Central memory CD8-positive, alpha-beta T cell (primary cell): ENCODE measurements around the gene GFOD1.
"Not testable (repeated sequence)": the region's sequence is repeated elsewhere in the genome, so short reads cannot be mapped to it uniquely, and the experiment has no call there.

Source experiments
- ATAC-seq: fragments of 150-1000 bp; cut with Tn5 transposase; replicated peaks from 2 replicates; pipeline ENCODE4 v1.10.0; 2022; ENCODE audit warnings: mild to moderate bottlenecking, moderate FRiP score, moderate number of reproducible peaks; ENCODE audit not compliant: poor library complexity, severe bottlenecking; ENCODE audit errors: extremely low read depth
- DNase-seq, 2 donors: peaks; one replicate each; pipeline ENCODE4 v3.0.0; 2021; ENCODE audit warnings: low spot score in 2 of 2
- H3K27ac Mint-ChIP-seq: one replicate; pipeline ENCODE4 v1.8.0; 2022; ENCODE audit warnings: low read depth, mild to moderate bottlenecking, moderate library complexity, mixed read lengths
- H3K27me3 Mint-ChIP-seq: one replicate; pipeline ENCODE4 v1.8.0; 2022; ENCODE audit warnings: mixed read lengths
- H3K36me3 Mint-ChIP-seq: one replicate; pipeline ENCODE4 v1.8.0; 2022; ENCODE audit warnings: mild to moderate bottlenecking, moderate library complexity, mixed read lengths; ENCODE audit not compliant: insufficient read depth
- H3K4me1 Mint-ChIP-seq: one replicate; pipeline ENCODE4 v1.8.0; 2022; ENCODE audit warnings: mixed read lengths
- H3K4me3 Mint-ChIP-seq: one replicate; pipeline ENCODE4 v1.8.0; 2022; ENCODE audit warnings: mild to moderate bottlenecking, moderate library complexity, mixed read lengths
- H3K9me3 Mint-ChIP-seq: one replicate; pipeline ENCODE4 v1.8.0; 2022; ENCODE audit warnings: mixed read lengths

GFOD1 gene

DNA sequence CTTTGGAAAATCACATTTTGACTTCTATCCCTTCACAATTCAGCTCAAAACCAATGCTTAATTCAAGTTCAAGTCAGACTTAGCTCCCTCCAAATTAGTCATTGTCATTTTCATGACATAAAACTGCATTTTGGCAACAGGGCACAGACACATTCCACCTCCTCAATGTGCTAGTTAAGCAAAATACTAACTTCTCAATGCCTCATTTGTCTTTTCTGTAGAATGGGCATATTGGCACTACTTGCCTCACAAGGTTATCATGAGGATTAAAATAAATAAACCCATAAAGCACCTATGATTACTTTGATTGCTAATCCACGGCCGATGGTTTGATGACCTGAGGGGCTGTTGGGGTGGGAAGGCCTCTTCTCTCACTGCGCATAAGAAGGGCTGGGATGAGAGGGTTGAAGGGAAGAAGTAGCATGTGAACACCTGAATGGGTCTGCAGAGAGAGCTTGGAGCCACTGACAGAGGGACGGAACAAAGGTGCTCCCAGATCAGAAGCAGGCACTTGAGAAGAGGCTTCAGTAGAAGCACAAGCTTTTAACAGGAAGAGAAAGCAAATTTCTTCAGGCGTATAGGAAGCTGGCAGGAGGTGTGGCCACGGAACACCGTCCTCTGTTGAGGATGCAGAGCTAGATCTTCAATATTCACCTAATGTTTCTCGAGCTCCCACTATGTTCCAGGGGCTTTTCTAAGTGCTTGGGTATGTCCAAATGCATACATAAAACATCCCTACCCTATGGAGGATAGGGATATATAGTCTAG, 147.4 kb downstream of the GFOD1 start:
- H3K9me3 Mint-ChIP-seq, result no peaks in the 10 kb centered on the region
- no peaks in the 10 kb centered on the region for H3K27me3 Mint-ChIP-seq
- H3K36me3 Mint-ChIP-seq, result peaks cover 1% of the 10 kb centered on the region
- no peak overlapping the region for H3K4me3 Mint-ChIP-seq
- DNase-seq (no peak), ATAC-seq (no peak)
- H3K27ac Mint-ChIP-seq, result no peak overlapping the region
- no peaks in the 10 kb centered on the region for H3K4me1 Mint-ChIP-seq

DNA sequence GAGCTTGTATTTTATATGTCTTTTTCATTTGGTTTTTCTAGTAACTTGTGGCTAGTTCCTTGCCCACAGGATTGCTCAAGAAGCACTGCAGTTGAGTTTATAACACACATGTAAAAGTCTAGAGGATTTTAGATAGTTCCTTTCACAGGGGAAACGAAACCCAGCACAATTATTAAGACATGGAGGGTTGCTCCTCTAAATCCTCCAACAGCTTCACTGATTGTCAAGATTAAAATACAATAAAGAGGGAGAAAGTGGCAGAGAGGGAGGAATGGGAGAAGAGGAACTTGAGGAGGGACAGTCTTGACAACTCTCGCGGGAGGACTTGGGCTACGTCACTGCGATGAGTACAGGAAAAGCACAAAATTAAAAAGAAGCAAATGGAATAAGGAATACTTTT, 149.4 kb downstream of the GFOD1 start:
- Mint-ChIP-seq H3K4me1 (no peaks in the 10 kb centered on the region), H3K4me3 (no peak overlapping the region), H3K9me3 (no peaks in the 10 kb centered on the region), H3K27ac (no peak overlapping the region), H3K36me3 (peaks cover 1% of the 10 kb centered on the region), H3K27me3 (no peaks in the 10 kb centered on the region)
- DNase-seq (no peak), ATAC-seq (no peak)

DNA sequence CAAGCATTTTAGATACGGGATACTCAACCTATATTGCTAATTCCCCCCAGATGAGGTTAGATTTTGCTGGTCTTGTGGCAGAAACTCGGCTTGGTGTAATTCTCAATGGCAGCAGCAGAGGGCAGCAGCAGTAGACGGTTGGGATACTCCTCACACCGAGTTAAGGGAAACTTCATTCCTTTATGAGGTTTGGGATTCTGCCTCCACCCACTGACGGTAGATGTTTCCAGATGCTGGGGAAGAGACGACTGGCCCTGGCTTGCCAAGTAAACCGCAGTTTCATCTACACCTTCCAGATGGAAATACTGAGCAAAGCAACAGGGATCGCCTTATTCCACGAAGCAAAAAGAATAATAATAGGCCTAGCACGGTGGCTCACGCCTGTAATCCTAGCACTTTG, 150.8 kb downstream of the GFOD1 start:
- Mint-ChIP-seq H3K9me3 (no peaks in the 10 kb centered on the region), H3K36me3 (no peaks in the 10 kb centered on the region), H3K4me3 (no peak overlapping the region), H3K27ac (no peak overlapping the region), H3K4me1 (no peaks in the 10 kb centered on the region), H3K27me3 (no peaks in the 10 kb centered on the region)
- ATAC-seq (peak; percentile 56), DNase-seq (peak; percentile 54 to 73)

DNA sequence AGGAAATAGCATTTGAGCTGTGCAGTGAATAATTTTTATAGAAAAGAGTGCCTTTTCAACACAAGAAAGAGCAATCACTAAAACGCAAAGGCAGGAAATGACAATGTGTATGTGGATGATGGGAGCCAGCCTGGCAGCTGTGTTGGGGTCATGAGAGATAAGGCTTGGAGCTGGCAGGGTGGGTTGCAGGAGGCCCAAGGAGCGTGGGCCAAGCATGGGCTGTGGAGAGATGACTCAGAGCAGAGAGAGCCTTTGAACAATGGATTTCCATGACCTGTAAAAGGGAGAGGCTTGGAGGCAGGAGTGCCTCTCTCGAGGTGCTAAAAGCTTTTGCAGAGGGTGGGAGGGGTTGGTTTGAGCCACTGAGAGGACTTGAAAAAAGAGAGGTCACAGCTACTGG, 152.4 kb downstream of the GFOD1 start:
- ATAC-seq (no peak), DNase-seq (no peak)
- H3K9me3 Mint-ChIP-seq, result no peaks in the 10 kb centered on the region
- H3K4me3 Mint-ChIP-seq, result no peak overlapping the region
- no peak overlapping the region for H3K27ac Mint-ChIP-seq
- no peaks in the 10 kb centered on the region for H3K36me3 Mint-ChIP-seq
- H3K4me1 Mint-ChIP-seq, result no peaks in the 10 kb centered on the region
- no peaks in the 10 kb centered on the region for H3K27me3 Mint-ChIP-seq

DNA sequence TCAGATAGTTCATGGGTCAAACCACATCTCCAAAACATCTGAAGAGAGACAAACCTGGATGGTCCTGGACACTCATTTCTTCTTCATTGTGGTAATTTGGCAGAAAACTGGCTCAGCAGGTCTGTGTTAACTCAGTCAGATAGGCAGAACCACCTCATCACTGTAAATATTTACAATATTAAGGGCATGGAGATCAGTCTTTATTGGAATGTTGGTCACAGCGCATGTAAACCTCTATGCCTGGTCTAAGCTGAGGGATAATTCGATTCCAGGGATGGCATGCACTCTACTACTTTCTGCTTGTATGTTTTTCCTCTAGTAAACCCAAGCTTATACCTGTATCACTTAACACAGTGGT, 155.1 kb downstream of the GFOD1 start:
- no peak overlapping the region for H3K27ac Mint-ChIP-seq
- H3K36me3 Mint-ChIP-seq, result peaks cover 9% of the 10 kb centered on the region
- peaks cover 15% of the 10 kb centered on the region for H3K4me1 Mint-ChIP-seq
- ATAC-seq (no peak), DNase-seq (no peak)
- H3K9me3 Mint-ChIP-seq, result no peaks in the 10 kb centered on the region
- H3K4me3 Mint-ChIP-seq, result no peak overlapping the region
- H3K27me3 Mint-ChIP-seq, result no peaks in the 10 kb centered on the region

DNA sequence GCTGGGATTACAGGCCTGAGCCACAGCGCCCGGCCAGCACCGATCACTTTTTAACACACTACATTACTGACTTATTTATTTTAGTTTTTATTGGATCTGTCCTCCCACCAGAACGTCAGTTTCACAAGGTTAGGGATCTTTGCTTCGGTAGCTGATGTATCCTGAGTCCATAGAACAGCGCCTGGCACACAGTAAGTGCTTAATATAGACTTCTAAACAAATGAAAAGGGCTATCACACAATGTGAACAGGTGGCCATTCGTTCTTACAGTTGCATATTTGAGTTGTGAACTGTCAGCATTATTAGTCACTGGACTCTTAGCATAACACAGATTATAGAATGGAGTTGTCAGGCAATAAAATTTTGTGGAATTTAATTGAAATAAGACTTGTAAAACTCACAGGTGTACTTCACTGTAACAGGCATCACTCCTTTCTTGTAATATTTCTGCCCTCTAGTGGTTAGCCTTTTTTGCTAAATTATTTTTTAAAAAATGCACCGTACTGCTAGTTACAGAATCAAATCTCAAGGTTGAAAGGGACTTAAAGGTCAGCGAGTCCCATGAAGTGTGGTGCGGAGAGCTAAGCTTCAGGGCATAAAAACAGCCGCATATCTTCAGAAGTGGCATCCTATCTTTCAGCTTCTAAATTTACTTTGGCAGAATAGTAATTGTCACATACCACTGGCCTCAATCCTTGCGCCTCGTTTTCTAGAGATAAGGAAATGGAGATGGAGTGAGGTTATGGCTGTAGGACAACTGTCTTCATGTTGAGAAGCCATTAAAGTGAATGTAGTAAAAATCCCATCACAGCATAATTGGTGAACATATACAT, 155.7 kb downstream of the GFOD1 start:
- DNase-seq (no peak), ATAC-seq (no peak)
- H3K4me3 Mint-ChIP-seq, result no peak overlapping the region
- no peak overlapping the region for H3K27ac Mint-ChIP-seq
- no peaks in the 10 kb centered on the region for H3K27me3 Mint-ChIP-seq
- H3K9me3 Mint-ChIP-seq, result no peaks in the 10 kb centered on the region
- peaks cover 15% of the 10 kb centered on the region for H3K4me1 Mint-ChIP-seq
- peaks cover 9% of the 10 kb centered on the region for H3K36me3 Mint-ChIP-seq

DNA sequence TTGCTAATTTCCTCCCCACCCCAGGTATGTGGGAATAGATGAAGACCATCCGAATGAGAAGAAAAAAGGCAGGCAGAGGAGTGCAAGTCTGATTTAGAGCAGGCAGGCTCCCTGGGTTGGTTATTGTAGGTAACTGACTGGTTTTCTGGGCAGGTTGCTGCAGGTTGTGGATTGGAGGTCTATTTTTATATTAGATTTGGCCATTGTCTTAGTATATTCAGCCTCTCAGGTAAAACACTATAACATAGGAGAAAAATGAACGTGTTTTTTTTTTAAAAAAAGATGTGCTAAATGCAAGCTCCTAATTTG, 158.6 kb downstream of the GFOD1 start:
- peaks cover 15% of the 10 kb centered on the region for H3K4me1 Mint-ChIP-seq

DNA sequence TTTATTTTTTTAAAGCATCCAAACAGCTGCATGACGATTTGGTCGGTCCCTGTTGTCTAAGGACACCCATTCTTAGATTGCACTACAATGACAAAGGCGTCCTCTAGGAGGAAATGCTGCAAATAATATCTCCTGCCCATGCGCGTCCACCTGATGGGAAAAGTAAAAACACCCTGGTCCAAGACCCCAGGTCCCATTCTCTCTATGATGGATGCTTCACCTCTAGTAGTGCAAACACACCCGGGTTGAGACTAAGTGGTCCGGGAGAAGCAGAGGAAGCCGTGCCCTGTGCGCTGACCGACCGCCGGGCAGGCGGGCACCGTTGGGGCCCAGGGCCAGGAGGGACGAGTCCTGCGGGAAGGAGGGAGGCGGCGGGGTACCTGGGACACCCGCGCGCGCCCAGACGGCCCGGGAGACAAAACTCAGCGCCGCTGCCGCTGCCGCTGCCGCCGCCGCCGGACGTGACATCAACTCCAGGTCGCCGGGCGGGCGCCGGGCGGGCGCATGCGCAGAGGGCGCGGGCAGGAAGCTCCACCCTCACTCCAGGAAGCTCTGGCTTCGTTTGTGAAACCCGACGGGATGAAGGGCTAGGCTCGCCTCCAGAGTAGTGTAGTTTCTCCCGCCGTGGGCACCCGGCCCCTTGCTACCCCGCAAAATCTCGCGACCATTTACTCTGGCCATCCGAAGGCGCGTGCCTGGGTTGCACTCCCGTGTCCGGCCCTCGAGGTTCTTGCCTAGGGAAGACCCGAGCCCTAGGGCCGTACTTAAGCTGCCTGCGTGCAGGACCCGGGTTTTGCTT, 159.1 kb downstream of the GFOD1 start, which contains the start of gene TBC1D7:
TBC1D7 (minus strand) TSS at position 462 of the 799 bp plus-strand sequence. CDS start 1,639 bp downstream, outside the sequence.
- H3K27me3 Mint-ChIP-seq, result no peaks in the 10 kb centered on the region
- peak; percentile 88 to 90 for DNase-seq
- peak; percentile 86 for ATAC-seq
- H3K4me3 Mint-ChIP-seq, result peak within 1 kb of the TSS; percentile 87
- H3K27ac Mint-ChIP-seq, result peak within 1 kb of the TSS; percentile 91
- H3K9me3 Mint-ChIP-seq, result no peaks in the 10 kb centered on the region
- peaks cover 14% of the 10 kb centered on the region for H3K36me3 Mint-ChIP-seq
- H3K4me1 Mint-ChIP-seq, result peaks cover 15% of the 10 kb centered on the region

More for the DNA sequence above, 158.6 kb downstream of the GFOD1 start:
- Mint-ChIP-seq H3K9me3 (no peaks in the 10 kb centered on the region), H3K4me3 (peak overlapping the region; percentile 87), H3K27me3 (no peaks in the 10 kb centered on the region), H3K27ac (peak overlapping the region; percentile 91), H3K36me3 (peaks cover 9% of the 10 kb centered on the region)
- ATAC-seq, result no peak
- DNase-seq, result no peak

DNA sequence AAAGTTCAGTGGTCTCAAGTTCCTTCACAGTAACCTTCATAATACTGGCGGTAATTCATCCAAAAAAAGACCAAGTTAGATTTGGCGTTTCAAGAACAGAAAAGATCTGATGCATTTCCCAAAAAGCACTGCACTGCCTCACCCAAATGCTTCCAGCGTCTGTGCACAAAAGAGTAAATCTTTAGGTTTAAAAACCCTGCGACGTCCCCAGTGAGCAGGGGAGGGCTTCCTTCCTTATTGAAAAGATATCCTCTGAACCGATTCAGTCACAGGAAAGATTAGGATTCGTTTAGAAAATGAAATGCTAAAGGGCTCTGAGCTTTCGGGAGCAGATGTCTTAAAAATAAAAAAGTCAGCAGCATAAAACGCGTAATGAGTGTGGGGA, 159.7 kb downstream of the GFOD1 start:
- no peak for DNase-seq

DNA sequence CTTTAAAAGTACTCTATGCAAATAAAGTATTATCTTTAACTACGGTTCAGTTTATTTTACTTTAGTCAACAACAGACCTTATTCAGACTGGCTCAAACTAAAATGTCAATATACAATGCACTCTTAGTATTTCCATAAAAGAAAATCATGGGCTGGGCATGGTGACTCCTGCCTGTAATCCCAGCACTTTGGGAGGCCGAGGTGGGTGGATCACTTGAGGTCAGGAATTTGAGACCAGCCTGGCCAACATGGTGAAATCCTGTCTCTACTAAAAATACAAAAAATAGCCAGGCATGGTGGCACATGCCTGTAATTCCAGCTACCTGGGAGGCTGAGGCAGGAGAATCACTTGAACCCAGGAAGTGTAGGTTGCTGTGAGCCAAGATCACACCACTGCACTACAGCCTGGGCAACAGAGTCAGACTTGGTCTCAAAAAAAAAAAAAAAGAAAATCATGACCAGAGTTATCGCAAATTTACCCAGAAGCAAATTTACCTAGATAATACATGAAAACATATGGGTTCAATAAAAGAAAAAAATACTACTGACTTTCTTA, 161.3 kb downstream of the GFOD1 start:
- H3K27me3 Mint-ChIP-seq, H3K9me3 Mint-ChIP-seq, ATAC-seq, DNase-seq, H3K27ac Mint-ChIP-seq, H3K4me3 Mint-ChIP-seq: not testable (repeated sequence)
- Mint-ChIP-seq H3K4me1 (peaks cover 15% of the 10 kb centered on the region), H3K36me3 (peaks cover 26% of the 10 kb centered on the region)

More for the DNA sequence above, 159.7 kb downstream of the GFOD1 start:
- Mint-ChIP-seq H3K9me3 (no peaks in the 10 kb centered on the region), H3K4me3 (peak overlapping the region; percentile 87), H3K27me3 (no peaks in the 10 kb centered on the region), H3K4me1 (peaks cover 15% of the 10 kb centered on the region), H3K27ac (peak overlapping the region; percentile 91), H3K36me3 (peaks cover 16% of the 10 kb centered on the region)
- ATAC-seq, result peak; percentile 7

DNA sequence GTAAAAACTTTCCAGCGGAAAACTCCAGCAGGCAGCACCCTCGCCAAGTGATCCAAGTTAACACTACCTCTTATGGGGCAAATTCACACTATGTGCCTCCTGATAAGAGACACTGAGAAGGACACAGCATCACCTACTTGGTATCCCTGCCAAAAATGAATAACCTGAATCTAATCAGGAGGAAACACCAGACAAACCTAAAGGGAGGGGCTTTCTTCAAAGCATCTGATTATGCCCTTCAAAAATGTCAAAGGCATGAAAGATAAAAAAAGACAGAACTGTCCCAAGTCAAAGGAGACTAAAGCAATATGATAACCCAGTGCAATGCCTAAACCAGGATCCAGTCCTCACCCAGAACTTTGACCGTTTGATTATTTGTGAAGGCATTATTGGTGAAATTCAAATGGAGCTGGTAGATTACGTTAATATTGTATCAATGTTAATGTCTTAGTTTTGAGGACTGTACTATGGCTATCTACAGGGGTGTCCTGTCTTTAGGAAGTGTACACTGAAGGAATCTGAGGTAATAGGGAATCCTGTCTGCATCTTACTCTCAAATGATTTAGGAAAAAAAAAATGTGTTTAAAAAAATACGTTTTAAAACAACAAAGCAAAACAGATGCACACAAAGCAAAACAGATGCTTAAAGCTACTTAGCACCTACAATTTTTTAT, 167.4 kb downstream of the GFOD1 start:
- peaks cover 61% of the 10 kb centered on the region for H3K36me3 Mint-ChIP-seq
- H3K27ac Mint-ChIP-seq, result no peak overlapping the region
- H3K4me1 Mint-ChIP-seq, result no peaks in the 10 kb centered on the region
- ATAC-seq (no peak), DNase-seq (no peak)
- H3K9me3 Mint-ChIP-seq, result no peaks in the 10 kb centered on the region
- H3K4me3 Mint-ChIP-seq, result no peak overlapping the region
- H3K27me3 Mint-ChIP-seq, result no peaks in the 10 kb centered on the region

DNA sequence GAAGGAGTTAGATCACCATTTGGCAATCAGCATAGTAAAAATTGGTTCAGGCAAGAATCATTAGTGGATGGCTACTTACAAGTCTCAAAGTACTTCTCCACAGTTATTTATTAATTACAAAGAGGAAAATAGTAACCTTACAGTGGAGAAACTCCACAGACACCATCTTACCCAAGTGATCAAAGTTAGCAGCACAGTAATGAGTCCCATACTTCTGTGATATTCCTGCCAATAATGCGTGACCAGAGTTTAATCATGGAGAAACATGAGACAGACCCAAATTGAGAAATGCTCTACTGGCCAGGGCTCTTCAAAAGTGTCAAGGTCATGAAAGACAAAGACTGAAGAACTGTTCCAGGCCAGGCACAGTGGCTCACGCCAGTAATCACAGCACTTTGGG, 168.6 kb downstream of the GFOD1 start:
- Mint-ChIP-seq H3K36me3 (peaks cover 67% of the 10 kb centered on the region), H3K9me3 (no peaks in the 10 kb centered on the region), H3K4me1 (no peaks in the 10 kb centered on the region), H3K4me3 (no peak overlapping the region), H3K27ac (no peak overlapping the region), H3K27me3 (no peaks in the 10 kb centered on the region)
- no peak for ATAC-seq
- DNase-seq, result no peak
